Thyroid gland (tissue), 4 donors: ENCODE data around the gene ARID5A.

ENCODE experiments used
- POLR2A ChIP-seq, 2 donors: fragments of 450-650 bp; IDR thresholded peaks; one replicate each; pipeline ENCODE4 v1.6.1; 2017; ENCODE audit warnings: antibody characterized with exemption in 2 of 2, mild to moderate bottlenecking in 2 of 2, moderate library complexity in 1 of 2
- TF ChIP-seq, protein P1 (sequence below), 6 experiments: fragments of 200-600 bp in 3 of 6; fragments of 450-650 bp in 3 of 6; sonication (generic) in 3 of 6; IDR thresholded peaks; one replicate each; pipeline ENCODE4 v1.5.1; 2016 to 2019; ENCODE audit warnings: antibody characterized with exemption in 6 of 6, mild to moderate bottlenecking in 2 of 6, inconsistent platforms in 1 of 6, moderate library complexity in 1 of 6

DNA sequence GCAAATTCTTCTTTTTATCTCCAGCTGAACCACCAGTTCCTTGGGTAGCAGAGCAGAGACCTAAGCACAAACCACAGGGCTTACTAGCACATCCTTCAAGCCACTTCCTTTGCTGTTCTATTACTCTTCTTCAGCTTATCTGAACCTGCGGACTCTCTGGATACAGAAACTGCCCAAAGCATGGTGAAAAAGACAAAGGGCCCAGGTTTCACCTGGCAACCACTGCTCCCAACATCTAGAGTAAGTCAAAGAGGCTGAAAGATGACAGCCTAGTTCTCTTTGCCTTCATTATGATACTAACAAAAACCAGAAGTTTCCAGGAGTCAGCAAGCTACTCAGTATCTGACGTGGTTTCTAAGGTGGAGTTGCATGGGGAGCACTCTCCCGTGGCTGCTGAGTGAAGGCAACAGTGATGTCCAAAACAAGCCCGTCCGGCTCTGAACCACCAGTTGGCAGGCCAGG lies 58.2 kb downstream of the ARID5A start:
- TF ChIP-seq POLR2A (IDR thresholded peaks at IDR 0.05) = no peak
- TF ChIP-seq, protein P1, sequence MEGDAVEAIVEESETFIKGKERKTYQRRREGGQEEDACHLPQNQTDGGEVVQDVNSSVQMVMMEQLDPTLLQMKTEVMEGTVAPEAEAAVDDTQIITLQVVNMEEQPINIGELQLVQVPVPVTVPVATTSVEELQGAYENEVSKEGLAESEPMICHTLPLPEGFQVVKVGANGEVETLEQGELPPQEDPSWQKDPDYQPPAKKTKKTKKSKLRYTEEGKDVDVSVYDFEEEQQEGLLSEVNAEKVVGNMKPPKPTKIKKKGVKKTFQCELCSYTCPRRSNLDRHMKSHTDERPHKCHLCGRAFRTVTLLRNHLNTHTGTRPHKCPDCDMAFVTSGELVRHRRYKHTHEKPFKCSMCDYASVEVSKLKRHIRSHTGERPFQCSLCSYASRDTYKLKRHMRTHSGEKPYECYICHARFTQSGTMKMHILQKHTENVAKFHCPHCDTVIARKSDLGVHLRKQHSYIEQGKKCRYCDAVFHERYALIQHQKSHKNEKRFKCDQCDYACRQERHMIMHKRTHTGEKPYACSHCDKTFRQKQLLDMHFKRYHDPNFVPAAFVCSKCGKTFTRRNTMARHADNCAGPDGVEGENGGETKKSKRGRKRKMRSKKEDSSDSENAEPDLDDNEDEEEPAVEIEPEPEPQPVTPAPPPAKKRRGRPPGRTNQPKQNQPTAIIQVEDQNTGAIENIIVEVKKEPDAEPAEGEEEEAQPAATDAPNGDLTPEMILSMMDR (IDR thresholded peaks at IDR 0.05) = no peak
